HG03066 (cell line): ENCODE measurements around the gene IL18.
"Not testable (repeated sequence)": the region's sequence is repeated elsewhere in the genome, so short reads cannot be mapped to it uniquely, and the experiment has no call there.

ENCODE experiments used
- ATAC-seq: cut with Tn5 transposase; IDR thresholded peaks from one replicate; pipeline ENCODE4 v1.9.1; 2021; ENCODE audit warnings: low read depth; ENCODE audit not compliant: unreplicated experiment

Gene IL18

GRCh38 chr11:112127056-112127455 lies 36.8 kb downstream of the IL18 start:
- no peak for ATAC-seq

- no peak for ATAC-seq
Observed at GRCh38 chr11:112123129-112123528, 40.8 kb downstream of the IL18 start.

GRCh38 chr11:112121981-112122615 lies 41.8 kb downstream of the IL18 start:
- ATAC-seq = no peak

- ATAC-seq = no peak
Observed at GRCh38 chr11:112118176-112118575, 45.7 kb downstream of the IL18 start.

- ATAC-seq = no peak
Observed at GRCh38 chr11:112115386-112115785, 48.5 kb downstream of the IL18 start.

GRCh38 chr11:112114460-112114859 lies 49.4 kb downstream of the IL18 start:
- no peak for ATAC-seq

GRCh38 chr11:112113539-112114457 lies 50.1 kb downstream of the IL18 start:
- no peak for ATAC-seq

- ATAC-seq = no peak
Observed at GRCh38 chr11:112106070-112106469, 57.8 kb downstream of the IL18 start.

GRCh38 chr11:112103446-112103845 lies 60.4 kb downstream of the IL18 start:
- ATAC-seq = no peak

GRCh38 chr11:112100462-112100861 lies 63.4 kb downstream of the IL18 start:
- no peak for ATAC-seq

GRCh38 chr11:112097734-112098528 lies 66.0 kb downstream of the IL18 start:
- no peak for ATAC-seq

GRCh38 chr11:112096194-112096593 lies 67.7 kb downstream of the IL18 start:
- no peak for ATAC-seq

GRCh38 chr11:112095302-112095701 lies 68.6 kb downstream of the IL18 start:
- ATAC-seq = not testable (repeated sequence)
